Body of pancreas (tissue), 4 donors: ENCODE data around the gene ADGRV1.

ENCODE experiments used
- POLR2A ChIP-seq, 3 donors: fragments of 450-650 bp; IDR thresholded peaks; one replicate each; pipeline ENCODE4 v1.6.1; 2016; ENCODE audit warnings: antibody characterized with exemption in 3 of 3, mild to moderate bottlenecking in 2 of 3
- TF ChIP-seq, protein P1 (sequence below), 7 experiments: fragments of 450-650 bp in 4 of 7; fragments of 200-600 bp in 3 of 7; sonication (generic) in 3 of 7; IDR thresholded peaks; one replicate each; pipeline ENCODE4 v1.5.1; 2016 to 2019; ENCODE audit warnings: antibody characterized with exemption in 7 of 7

DNA sequence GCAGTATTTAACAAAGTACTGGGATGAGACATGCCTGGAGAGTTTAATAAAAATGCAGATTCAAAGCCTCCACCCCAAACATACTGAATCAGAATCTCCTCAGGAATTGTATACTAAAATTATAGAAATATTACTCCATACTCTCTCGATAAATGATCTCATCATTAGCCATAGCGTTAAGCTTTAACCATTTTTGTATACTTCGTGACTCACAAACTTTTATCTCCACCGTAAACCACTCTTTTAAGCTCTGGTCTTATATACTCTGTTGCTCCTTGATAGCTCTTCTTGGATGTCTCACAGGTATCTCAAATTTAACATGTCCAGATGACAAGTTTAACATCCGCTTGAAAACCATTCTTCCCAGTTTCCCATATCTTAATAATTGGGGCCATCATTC lies 327.8 kb downstream of the ADGRV1 start:
- TF ChIP-seq, protein P1, sequence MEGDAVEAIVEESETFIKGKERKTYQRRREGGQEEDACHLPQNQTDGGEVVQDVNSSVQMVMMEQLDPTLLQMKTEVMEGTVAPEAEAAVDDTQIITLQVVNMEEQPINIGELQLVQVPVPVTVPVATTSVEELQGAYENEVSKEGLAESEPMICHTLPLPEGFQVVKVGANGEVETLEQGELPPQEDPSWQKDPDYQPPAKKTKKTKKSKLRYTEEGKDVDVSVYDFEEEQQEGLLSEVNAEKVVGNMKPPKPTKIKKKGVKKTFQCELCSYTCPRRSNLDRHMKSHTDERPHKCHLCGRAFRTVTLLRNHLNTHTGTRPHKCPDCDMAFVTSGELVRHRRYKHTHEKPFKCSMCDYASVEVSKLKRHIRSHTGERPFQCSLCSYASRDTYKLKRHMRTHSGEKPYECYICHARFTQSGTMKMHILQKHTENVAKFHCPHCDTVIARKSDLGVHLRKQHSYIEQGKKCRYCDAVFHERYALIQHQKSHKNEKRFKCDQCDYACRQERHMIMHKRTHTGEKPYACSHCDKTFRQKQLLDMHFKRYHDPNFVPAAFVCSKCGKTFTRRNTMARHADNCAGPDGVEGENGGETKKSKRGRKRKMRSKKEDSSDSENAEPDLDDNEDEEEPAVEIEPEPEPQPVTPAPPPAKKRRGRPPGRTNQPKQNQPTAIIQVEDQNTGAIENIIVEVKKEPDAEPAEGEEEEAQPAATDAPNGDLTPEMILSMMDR (IDR thresholded peaks at IDR 0.05), result no peak
- TF ChIP-seq POLR2A (IDR thresholded peaks at IDR 0.05), result no peak
